GM18868 (cell line): ENCODE data around the gene HSFX3.
"Not testable (repeated sequence)": the region's sequence is repeated elsewhere in the genome, so short reads cannot be mapped to it uniquely, and the experiment has no call there.

Experiments
- ATAC-seq: cut with Tn5 transposase; IDR thresholded peaks from one replicate; pipeline ENCODE4 v1.9.1; 2021; ENCODE audit warnings: mild to moderate bottlenecking, moderate library complexity; ENCODE audit not compliant: unreplicated experiment

Gene HSFX3

GRCh38 chrX:149549701-149550100 is at the start of gene HSFX3:
TSS of gene HSFX3 (minus strand) at chrX:149549924. CDS start at chrX:149549852, 72 bp downstream.
- not testable (repeated sequence) for ATAC-seq

GRCh38 chrX:149598603-149599002 is 48.9 kb upstream of the HSFX3 start:
- not testable (repeated sequence) for ATAC-seq

- ATAC-seq: not testable (repeated sequence)
Measured at GRCh38 chrX:149595943-149596342, 46.2 kb upstream of the HSFX3 start.

- ATAC-seq: not testable (repeated sequence)
Measured at GRCh38 chrX:149595214-149595613, 45.5 kb upstream of the HSFX3 start, which contains the start of gene HSFX2. TSS of gene HSFX2 (minus strand) at chrX:149595314. CDS start at chrX:149594700, 614 bp downstream.

- ATAC-seq: not testable (repeated sequence)
Measured at GRCh38 chrX:149590993-149591392, 41.3 kb upstream of the HSFX3 start.

- not testable (repeated sequence) for ATAC-seq
Measured at GRCh38 chrX:149587359-149587758, 37.6 kb upstream of the HSFX3 start, which contains the start of gene MAGEA9B. TSS of gene MAGEA9B (minus strand) at chrX:149587459. CDS start at chrX:149583179, 4,280 bp downstream.

GRCh38 chrX:149585631-149586030 is 35.9 kb upstream of the HSFX3 start:
- not testable (repeated sequence) for ATAC-seq

GRCh38 chrX:149573456-149573855 is 23.7 kb upstream of the HSFX3 start:
- ATAC-seq: peak; percentile 100

GRCh38 chrX:149572743-149573142 is 23.0 kb upstream of the HSFX3 start:
- no peak for ATAC-seq

GRCh38 chrX:149571770-149572169 is 22.0 kb upstream of the HSFX3 start:
- no peak for ATAC-seq

GRCh38 chrX:149570668-149571067 is 20.9 kb upstream of the HSFX3 start:
- ATAC-seq: no peak

- ATAC-seq: peak; percentile 32
Measured at GRCh38 chrX:149569770-149570169, 20.0 kb upstream of the HSFX3 start.

- no peak for ATAC-seq
Measured at GRCh38 chrX:149568701-149569296, 19.1 kb upstream of the HSFX3 start.

- no peak for ATAC-seq
Measured at GRCh38 chrX:149567621-149568417, 18.1 kb upstream of the HSFX3 start.

- ATAC-seq: no peak
Measured at GRCh38 chrX:149563359-149563758, 13.6 kb upstream of the HSFX3 start.

- not testable (repeated sequence) for ATAC-seq
Measured at GRCh38 chrX:149555251-149555650, 5.5 kb upstream of the HSFX3 start.

- ATAC-seq: not testable (repeated sequence)
Measured at GRCh38 chrX:149551939-149552248, 2.2 kb upstream of the HSFX3 start.

GRCh38 chrX:149551245-149551938 is 1.7 kb upstream of the HSFX3 start:
- peak; percentile 73 for ATAC-seq

GRCh38 chrX:149550454-149550853 is 730 bp upstream of the HSFX3 start:
- not testable (repeated sequence) for ATAC-seq

- ATAC-seq: not testable (repeated sequence)
Measured at GRCh38 chrX:149547782-149548181, 1.9 kb downstream of the HSFX3 start.

- not testable (repeated sequence) for ATAC-seq
Measured at GRCh38 chrX:149546962-149547361, 2.8 kb downstream of the HSFX3 start.
